Stomach (tissue), 9 donors: ENCODE measurements around the gene PDCD7. TPM values are rescaled to one million over a fixed set of nuclear protein-coding genes. Genes with fewer than 3 reads are reported as not detected.
"Not testable (repeated sequence)": the region's sequence is repeated elsewhere in the genome, so short reads cannot be mapped to it uniquely, and the experiment has no call there.

Experiments used
- DNase-seq, 2 donors: peaks; one replicate each; pipeline versions ENCODE4 v3.0.0 to v3.0.0-alpha.2; 2013 to 2019
- H3K27ac ChIP-seq, 5 donors: fragments of 200-600 bp in 4 of 5; sonication (generic) in 4 of 5; one replicate each; pipeline ENCODE4 v1.5.1; 2013 to 2019; ENCODE audit warnings: mild to moderate bottlenecking in 1 of 5, moderate library complexity in 1 of 5
- H3K27me3 ChIP-seq, 3 donors: fragments of 200-600 bp; sonication (generic); one replicate each; pipeline ENCODE4 v1.5.1; 2017 to 2019; ENCODE audit warnings: mixed run types in 1 of 3
- H3K36me3 ChIP-seq, 4 donors: fragments of 200-600 bp; sonication (generic); 1 replicate in 3 of 4; 2 replicates in 1 of 4; pipeline ENCODE4 v1.5.1; 2016 to 2019
- H3K4me1 ChIP-seq, 4 donors: fragments of 200-600 bp; sonication (generic); one replicate each; pipeline ENCODE4 v1.5.1; 2016 to 2019
- H3K4me3 ChIP-seq, 4 donors: fragments of 200-600 bp; sonication (generic) in 3 of 4; one replicate each; pipeline ENCODE4 v1.5.1; 2016 to 2019; ENCODE audit warnings: mild to moderate bottlenecking in 1 of 4
- H3K9me3 ChIP-seq, 4 donors: fragments of 200-600 bp; sonication (generic); one replicate each; pipeline ENCODE4 v1.5.1; 2016 to 2019
- CTCF ChIP-seq, 7 experiments: fragments of 450-650 bp in 4 of 7; fragments of 200-600 bp in 3 of 7; sonication (generic) in 3 of 7; IDR thresholded peaks; one replicate each; pipeline ENCODE4 v1.5.1; 2016 to 2019; ENCODE audit warnings: antibody characterized with exemption in 7 of 7, control low read depth in 2 of 7, mild to moderate bottlenecking in 1 of 7
- EP300 ChIP-seq: sonication (generic); formaldehyde crosslinking; IDR thresholded peaks from one replicate; pipeline ENCODE4 v1.6.1; 2017; ENCODE audit warnings: antibody characterized with exemption
- POLR2A ChIP-seq, 4 donors: fragments of 450-650 bp; IDR thresholded peaks; one replicate each; pipeline ENCODE4 v1.6.1; 2016; ENCODE audit warnings: antibody characterized with exemption in 4 of 4, control low read depth in 2 of 4, mild to moderate bottlenecking in 1 of 4, moderate library complexity in 1 of 4
- POLR2AphosphoS5 ChIP-seq, 3 donors: sonication (generic); formaldehyde crosslinking; IDR thresholded peaks; one replicate each; pipeline ENCODE4 v1.6.1; 2016; ENCODE audit warnings: antibody characterized with exemption in 3 of 3
- WGBS, 5 donors: extraction: QIAGEN DNeasy Blood & Tissue Kit in 3 of 5; methylation state at CpG; one replicate each; pipeline versions ENCODE4 v1.1.5 to v1.1.7; 2013 to 2018; 5-methylcytosine and 5-hydroxymethylcytosine counted together
- intact Hi-C: fragments of 100-400 bp; cut with DNase I; formaldehyde crosslinking; loops from one replicate; pipeline ENCODE4 v1.15.1; 2023; ENCODE audit warnings: low total_unique reads
- polyA plus RNA-seq, 3 donors: library from polyadenylated mRNA; stranded (reverse); fragments of 200-250 nt; gene quantifications; one replicate each; pipeline ENCODE4 v1.2.3, GENCODE V29; 2013
- total RNA-seq, 5 donors: library from RNA; depleted of rRNA; stranded (reverse); fragments of >200 nt; gene quantifications; one replicate each; pipeline versions ENCODE4 v1.1.0 to v1.2.3, GENCODE V29; 2014 to 2016
- donor health status: healthy with polysubstance abuse.
- donor health status: Bipolar disorder and iron deficiency.
- donor health status: healthy.

The PDCD7 gene
- total and polyA plus RNA-seq, 8 donors, result 10.7 to 127 (median 17.0) TPM

- no peak for DNase-seq
- H3K27me3 ChIP-seq, result no peaks in the 10 kb centered on the region
- peaks cover 0 to 35% (median 3%) of the 10 kb centered on the region in 4 donors for H3K4me1 ChIP-seq
- TF ChIP-seq CTCF (IDR thresholded peaks at IDR 0.05) (no peak), POLR2AphosphoS5 (IDR thresholded peaks at IDR 0.05) (no peak), EP300 (no peak), POLR2A (IDR thresholded peaks at IDR 0.05) (no peak)
- H3K36me3 ChIP-seq, result peaks cover 33 to 55% (median 53%) of the 10 kb centered on the region in 4 donors
- no peak overlapping the region for H3K4me3 ChIP-seq
- intact Hi-C loops, result no loop called here
- H3K27ac ChIP-seq, result no peak overlapping the region
- no peaks in the 10 kb centered on the region for H3K9me3 ChIP-seq
- 86 to 95% (median 88%) methylated on average over 5 to 6 of the region's 6 CpGs for WGBS, 5 donors
Measured at GRCh38 chr15:65096481-65097385, 36.9 kb downstream of the PDCD7 start.

- Histone ChIP-seq H3K4me1 (peaks cover 0 to 29% (median 0%) of the 10 kb centered on the region in 4 donors), H3K9me3 (no peaks in the 10 kb centered on the region), H3K27ac (peak overlapping the region in 1 of 5 donors; percentile 27), H3K36me3 (peaks cover 29 to 45% (median 43%) of the 10 kb centered on the region in 4 donors), H3K4me3 (no peak overlapping the region), H3K27me3 (no peaks in the 10 kb centered on the region)
- intact Hi-C loops, result no loop called here
- DNase-seq, result no peak
- TF ChIP-seq EP300 (no peak), CTCF (IDR thresholded peaks at IDR 0.05) (no peak), POLR2A (IDR thresholded peaks at IDR 0.05) (no peak), POLR2AphosphoS5 (IDR thresholded peaks at IDR 0.05) (no peak)
- 84 to 98% (median 86%) methylated on average over 6 of the region's 6 CpGs for WGBS, 5 donors
Measured at GRCh38 chr15:65095747-65096104, 37.9 kb downstream of the PDCD7 start.

GRCh38 chr15:65095011-65095746 lies 38.4 kb downstream of the PDCD7 start:
- Histone ChIP-seq H3K9me3 (no peaks in the 10 kb centered on the region), H3K36me3 (peaks cover 24 to 40% (median 38%) of the 10 kb centered on the region in 4 donors), H3K27me3 (no peaks in the 10 kb centered on the region), H3K4me1 (peaks cover 0 to 29% (median 0%) of the 10 kb centered on the region in 4 donors), H3K4me3 (no peak overlapping the region), H3K27ac (peak overlapping the region in 1 of 5 donors; percentile 27)
- DNase-seq, result no peak
- intact Hi-C loops, result no loop called here
- TF ChIP-seq CTCF (IDR thresholded peaks at IDR 0.05) (no peak), POLR2AphosphoS5 (IDR thresholded peaks at IDR 0.05) (no peak), POLR2A (IDR thresholded peaks at IDR 0.05) (no peak), EP300 (no peak)
- 71 to 78% (median 76%) methylated on average over 5 of the region's 5 CpGs for WGBS, 5 donors

- no peak for TF ChIP-seq POLR2A (IDR thresholded peaks at IDR 0.05)
- intact Hi-C loops, result no loop called here
- no peaks in the 10 kb centered on the region for H3K9me3 ChIP-seq
- DNase-seq, result no peak
- peaks cover 0 to 36% (median 3%) of the 10 kb centered on the region in 4 donors for H3K4me1 ChIP-seq
- H3K27ac ChIP-seq, result peak overlapping the region in 1 of 5 donors; percentile 27
- no peaks in the 10 kb centered on the region for H3K27me3 ChIP-seq
- H3K4me3 ChIP-seq, result no peak overlapping the region
- peaks cover 16 to 33% (median 30%) of the 10 kb centered on the region in 4 donors for H3K36me3 ChIP-seq
- WGBS, 5 donors, result 85 to 91% (median 90%) methylated on average over 14 of the region's 14 CpGs
Measured at GRCh38 chr15:65094294-65094995, 39.2 kb downstream of the PDCD7 start.

- H3K27me3 ChIP-seq, DNase-seq, H3K4me3 ChIP-seq, intact Hi-C loops, H3K9me3 ChIP-seq: not testable (repeated sequence)
- 88 to 95% (median 94%) methylated on average over 13 of the region's 13 CpGs for WGBS, 5 donors
- peaks cover 0 to 43% (median 7%) of the 10 kb centered on the region in 4 donors for H3K4me1 ChIP-seq
- peaks cover 10 to 26% (median 24%) of the 10 kb centered on the region in 4 donors for H3K36me3 ChIP-seq
- peak overlapping the region in 1 of 5 donors; percentile 27 for H3K27ac ChIP-seq
Measured at GRCh38 chr15:65093793-65094170, 39.8 kb downstream of the PDCD7 start.
